Measurements from ENCODE around the gene ST6GALNAC1. TPM values are rescaled to one million over a fixed set of nuclear protein-coding genes. Genes with fewer than 3 reads are reported as not detected.

Gene ST6GALNAC1
- total RNA-seq, 1 donor from 2014 or later = 3.8 TPM

DNA sequence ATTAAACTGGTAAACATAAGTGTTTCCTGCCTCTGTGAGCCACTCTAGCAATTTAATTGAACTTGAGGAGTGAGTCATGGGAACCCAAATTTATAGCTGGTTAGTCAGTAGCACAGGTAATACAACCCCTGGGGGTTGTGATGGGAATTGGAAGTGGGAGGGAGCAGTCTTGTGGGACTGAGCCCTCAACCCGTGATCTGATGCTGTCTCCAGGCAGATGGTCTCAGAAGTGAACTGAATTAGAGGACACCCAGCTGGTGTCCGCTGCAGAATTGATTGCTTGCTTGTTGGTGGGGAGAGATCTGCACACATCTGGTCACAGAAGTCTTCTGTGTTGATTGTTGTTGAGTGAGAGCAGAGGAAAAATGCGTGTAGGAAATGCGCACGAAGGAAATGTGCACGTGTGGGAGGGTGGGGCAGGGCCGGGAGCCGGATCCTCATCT, 50.2 kb downstream of the ST6GALNAC1 start:
- no peak for DNase-seq
- ATAC-seq = no peak
- intact Hi-C loops (cut with micrococcal nuclease) = no loop called here

DNA sequence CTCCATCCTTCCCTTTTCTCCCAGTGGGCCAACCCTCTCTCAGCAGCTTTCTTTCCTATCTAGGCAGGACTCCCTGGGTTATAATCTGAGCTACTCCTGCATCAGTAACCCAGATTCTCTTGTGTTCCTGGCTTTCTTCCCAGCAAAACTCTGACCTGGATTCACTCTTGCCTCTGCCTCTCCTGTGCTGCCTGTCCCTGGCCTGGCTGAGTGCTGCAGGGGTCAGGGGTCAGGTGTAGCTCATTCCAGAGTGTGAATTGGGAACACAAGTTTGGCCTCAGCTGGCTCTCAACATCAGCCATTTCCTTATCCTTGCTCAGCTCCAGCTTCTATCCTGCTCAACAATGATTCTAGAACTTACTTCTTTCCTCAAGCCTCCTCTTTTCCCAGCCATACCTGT, 55.4 kb downstream of the ST6GALNAC1 start:
- ATAC-seq (no peak), DNase-seq (no peak)
- intact Hi-C loops (cut with micrococcal nuclease) = no loop called here

DNA sequence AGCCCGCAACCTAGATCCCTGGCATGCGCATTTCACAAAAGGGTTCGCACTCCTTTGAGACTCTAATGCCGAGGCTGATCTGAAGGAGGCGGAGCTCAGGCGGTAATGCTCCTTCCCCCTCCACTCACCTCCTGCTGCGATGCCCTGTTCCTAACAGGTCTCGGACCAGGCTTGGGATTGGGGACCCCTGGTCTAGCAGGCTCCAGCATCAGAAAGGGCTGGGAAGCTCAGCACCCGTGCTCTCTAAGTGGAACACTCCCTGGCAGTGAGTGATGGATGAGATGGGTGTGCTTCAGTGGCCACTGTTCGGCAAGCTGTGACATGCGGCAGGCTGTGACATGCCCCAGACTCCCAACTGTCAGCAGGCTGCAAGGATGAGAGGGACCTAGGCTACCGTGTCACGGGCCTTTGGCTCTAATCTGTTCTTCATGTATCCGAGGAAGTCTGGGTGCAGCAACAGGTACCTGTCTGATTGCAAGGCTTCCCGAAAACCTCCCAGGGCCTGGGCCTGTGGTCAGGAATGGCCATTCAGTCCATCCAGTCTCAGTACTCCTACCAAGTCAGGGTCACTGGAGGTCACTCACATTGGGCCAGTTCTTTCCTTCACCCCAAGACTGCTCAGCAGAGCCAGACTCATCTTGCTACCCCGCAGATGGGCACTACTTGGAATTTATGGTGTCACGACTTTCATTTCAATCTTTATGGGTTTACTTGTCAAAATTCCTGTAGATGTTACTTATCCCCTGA, 56.6 kb downstream of the ST6GALNAC1 start:
- ATAC-seq (peak; percentile 13), DNase-seq (no peak)
- intact Hi-C loops (cut with micrococcal nuclease) = no loop called here

DNA sequence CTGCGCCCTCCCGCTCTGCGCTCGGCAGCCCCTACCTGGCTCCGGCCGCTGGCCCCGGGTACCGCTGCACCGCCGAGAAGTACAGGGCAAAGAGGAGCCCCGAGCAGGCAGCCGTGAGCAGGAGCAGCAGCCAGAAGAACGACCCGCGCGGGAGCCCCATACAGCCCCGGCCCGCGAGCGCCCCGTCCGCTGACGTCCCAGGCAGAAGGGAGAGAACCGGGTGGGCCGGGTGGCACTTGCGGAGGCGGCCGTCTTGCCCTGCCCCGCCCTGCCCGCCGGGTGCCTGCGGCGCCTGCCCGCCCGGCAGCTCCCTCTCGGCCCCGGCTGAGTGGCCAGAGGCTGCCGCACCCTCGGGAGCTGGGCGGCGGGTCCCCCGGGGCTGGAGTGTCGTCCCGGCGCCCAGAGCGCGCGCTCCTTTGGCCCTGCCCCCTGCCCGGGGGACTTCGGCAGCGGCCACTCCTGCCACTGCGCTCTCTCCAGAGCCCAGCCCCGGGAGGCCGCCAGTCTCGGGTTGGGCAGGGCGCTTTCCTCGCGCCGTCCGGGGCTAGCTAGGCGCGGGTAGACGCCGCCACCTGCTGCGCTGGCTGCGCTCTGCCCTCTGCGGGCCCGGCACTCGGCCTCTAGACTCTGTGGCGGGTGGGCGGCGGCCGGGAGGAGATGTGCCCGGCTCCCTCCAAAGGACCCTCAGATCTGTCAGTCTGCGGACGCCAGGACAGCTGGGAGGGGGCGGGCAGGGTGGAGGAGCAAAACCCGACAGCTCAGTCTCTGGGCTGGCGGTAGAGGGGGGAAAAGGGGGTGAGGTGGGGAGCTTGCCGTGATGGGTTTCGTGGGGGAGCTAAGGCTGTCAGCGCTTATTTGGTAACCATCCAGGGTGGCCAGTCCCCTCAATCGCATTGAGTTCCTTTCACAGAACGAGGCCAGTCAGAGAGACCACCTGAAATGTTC, 57.6 kb downstream of the ST6GALNAC1 start, which contains the start of gene ST6GALNAC2:
Gene ST6GALNAC2, minus strand, starts transcription at position 212 of the 945 bp plus-strand sequence. Its CDS starts 52 bp downstream, at position 160.
- peak; percentile 94 for ATAC-seq
- intact Hi-C loops (cut with micrococcal nuclease) = no loop called here
- DNase-seq = peak; percentile 86

DNA sequence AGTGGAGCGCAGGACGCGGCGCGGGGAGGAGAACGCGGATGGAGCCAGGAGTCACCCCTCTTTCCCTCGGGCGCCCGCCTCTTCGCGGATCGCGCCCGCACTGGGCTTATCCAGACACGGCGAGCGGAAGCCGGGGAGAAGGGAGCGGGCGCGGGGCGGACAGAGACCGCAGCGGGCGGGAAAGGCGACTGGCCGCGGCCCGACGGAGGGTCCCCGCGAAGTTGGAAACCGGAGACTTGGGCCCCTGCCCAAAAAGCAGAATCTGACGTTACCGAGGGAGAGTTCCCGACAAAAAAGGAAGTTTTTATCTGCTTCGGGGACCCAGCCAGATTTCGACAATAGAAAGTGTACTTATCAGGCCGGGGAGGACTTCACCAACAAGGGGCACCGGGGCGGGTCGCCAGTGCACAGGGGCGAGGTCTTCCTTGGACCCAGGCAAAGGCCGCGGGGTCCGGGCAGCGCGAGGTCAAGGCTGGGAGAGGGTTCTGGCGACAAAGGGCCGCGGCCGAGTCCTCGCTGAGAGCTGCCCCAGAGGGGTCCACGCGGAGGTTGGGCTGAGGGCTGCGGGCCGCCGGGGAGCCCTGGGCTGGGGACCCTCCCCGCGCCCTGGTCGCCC, 58.4 kb downstream of the ST6GALNAC1 start:
- DNase-seq = peak; percentile 63
- intact Hi-C loops (cut with micrococcal nuclease) = no loop called here

DNA sequence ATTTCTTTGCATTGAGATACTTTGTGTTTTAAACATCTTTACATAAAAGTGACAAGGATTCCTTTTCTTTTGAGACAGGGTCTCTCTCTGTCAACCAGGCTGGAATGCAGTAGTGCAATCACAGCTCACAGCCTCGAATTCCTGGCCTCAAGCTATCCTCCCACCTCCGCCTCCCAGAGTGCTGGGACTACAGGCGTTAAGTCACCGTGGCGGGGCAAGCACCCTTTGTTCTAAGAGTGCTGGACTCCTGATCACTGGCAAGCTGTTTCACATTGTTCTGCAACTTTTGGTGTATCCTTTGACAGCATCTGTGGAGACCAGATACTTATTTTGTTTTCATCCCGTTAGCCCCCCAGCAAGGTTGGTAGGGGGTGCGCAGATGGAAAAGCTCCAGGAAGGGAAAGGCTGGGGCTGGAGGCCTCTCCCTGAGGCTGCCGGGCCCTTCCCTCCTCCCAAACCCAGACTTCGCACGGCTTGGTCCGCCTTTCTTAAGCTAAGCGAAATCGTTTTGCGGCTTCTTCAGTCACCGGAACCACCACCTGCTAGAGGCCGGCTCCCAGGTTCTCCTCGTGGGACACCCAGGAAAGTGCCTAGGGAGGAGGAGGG, 59.0 kb downstream of the ST6GALNAC1 start:
- DNase-seq (no peak), ATAC-seq (no peak)
- intact Hi-C loops (cut with micrococcal nuclease) = no loop called here

More for the DNA sequence above, 58.4 kb downstream of the ST6GALNAC1 start:
- ATAC-seq = peak; percentile 50

DNA sequence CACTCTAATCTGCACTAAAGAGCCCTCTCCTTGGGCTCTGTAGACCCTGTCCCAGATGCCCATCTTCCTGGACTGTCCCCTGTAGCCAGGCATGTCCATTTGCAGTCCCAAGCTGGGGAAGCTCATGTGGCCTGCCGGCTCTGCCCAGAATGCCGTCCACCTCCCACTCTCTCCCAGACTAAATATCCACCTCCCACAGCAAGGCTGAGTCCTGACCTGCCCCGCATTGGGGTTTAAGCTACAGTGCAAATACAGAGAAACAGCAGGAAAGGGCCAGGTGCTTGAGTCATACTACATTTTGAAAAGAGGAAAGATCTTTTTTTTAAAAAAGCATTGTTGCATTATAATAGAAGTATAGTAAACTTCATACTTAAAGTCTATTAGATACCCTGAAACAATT, 60.9 kb downstream of the ST6GALNAC1 start:
- ATAC-seq = no peak
- intact Hi-C loops (cut with micrococcal nuclease) = no loop called here

DNA sequence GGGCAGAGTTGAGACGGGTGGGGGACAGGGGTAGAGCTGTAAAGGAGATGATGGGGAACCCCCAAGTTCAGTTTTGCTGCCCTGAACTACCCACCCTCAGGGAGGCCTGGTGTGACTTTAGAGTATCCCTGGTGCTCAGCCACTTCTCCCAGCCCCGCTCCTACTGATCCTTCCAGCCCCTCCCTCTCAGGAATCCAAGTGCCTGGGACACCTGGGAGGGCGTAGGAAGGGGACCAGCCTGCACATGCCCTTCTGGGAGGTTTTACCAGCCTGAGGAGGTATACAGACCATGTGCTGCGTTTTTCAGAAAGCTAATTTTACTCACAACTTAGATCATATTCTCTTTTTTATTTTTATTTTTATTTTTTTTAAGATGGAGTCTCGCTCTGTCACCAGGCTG, 62.0 kb downstream of the ST6GALNAC1 start:
- no peak for ATAC-seq
- no peak for DNase-seq
- intact Hi-C loops (cut with micrococcal nuclease) = no loop called here

More for the DNA sequence above, 60.9 kb downstream of the ST6GALNAC1 start:
- DNase-seq = no peak

DNA sequence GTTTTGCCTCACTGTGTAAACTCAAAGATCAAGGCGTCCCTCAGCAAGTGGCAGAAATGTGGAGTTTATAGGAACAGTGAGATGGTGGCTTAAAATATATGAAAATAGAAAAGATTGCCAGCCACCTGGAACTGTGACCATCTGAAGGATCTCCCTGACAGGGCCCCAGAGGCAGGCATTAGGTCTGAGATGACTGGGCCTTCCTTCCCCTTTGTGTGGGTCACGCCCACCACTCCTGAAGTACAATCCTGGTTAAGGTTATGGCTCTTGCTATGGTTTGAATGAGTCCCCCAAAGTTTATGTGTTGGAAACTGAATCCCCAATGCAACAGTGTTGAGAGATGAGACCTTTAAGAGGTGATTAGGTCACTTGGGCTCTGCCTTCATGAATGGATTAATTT, 64.3 kb downstream of the ST6GALNAC1 start:
- intact Hi-C loops (cut with micrococcal nuclease) = no loop called here
- ATAC-seq (no peak), DNase-seq (no peak)

DNA sequence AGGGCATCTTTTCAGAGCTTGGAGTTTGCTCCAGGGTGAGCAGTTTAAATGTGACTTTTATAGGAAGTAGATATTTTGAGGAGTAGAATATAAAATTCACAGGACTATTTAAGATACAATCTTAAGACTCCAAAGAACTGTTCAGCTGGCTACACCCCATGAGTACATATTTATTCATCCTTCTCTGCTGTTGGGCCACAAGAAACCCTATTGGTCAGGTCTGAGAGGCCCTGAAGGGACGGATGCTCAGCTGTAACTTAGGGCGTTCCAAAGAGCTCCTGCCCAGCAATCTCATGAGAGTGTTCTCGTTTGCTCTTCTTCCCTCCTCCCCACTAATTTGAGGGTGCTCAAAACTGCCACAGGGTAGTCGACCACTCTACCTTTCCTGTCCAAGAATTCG, 65.2 kb downstream of the ST6GALNAC1 start:
- DNase-seq = no peak
- ATAC-seq = no peak
- intact Hi-C loops (cut with micrococcal nuclease) = no loop called here

DNA sequence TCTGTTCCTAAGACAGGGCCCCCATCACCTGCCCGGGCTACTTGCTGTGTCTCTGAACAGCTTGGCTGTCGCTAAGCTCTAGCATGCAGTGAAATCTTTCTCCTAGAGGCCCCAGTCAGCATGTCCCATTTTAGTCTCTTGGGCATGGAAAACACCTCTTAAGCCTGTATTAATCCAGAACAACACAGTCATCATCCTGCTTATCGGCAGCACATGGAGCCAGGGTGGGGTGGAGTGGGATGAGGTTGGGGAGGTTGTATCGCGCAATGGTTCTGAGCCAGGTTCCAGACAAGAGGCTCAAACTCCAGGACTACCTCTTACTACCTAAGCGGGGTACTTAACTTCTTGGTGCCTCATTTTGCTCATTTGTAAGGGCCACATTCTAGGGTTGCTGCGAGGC, 65.7 kb downstream of the ST6GALNAC1 start:
- intact Hi-C loops (cut with micrococcal nuclease) = no loop called here
- ATAC-seq (no peak), DNase-seq (no peak)

DNA sequence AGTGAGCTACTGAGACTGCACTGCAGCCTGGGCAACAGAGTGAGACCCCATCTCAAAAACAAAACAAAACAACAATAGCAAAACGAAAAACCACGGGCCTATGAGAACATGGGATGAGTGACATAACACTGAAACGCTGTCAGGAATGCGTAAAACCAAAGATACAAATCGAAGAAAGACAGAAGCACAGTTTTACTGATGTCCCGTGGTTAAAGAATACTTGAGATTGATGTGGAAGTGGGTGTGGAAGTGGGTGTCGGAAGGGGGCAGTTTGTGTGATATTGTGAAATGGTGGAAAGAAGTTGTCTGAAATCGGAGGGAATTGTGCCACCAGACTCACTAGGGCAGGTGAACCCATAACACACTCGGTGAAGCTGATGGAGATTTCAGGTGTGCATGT, 67.4 kb downstream of the ST6GALNAC1 start:
- no peak for DNase-seq
- no peak for ATAC-seq
- intact Hi-C loops (cut with micrococcal nuclease) = no loop called here

DNA sequence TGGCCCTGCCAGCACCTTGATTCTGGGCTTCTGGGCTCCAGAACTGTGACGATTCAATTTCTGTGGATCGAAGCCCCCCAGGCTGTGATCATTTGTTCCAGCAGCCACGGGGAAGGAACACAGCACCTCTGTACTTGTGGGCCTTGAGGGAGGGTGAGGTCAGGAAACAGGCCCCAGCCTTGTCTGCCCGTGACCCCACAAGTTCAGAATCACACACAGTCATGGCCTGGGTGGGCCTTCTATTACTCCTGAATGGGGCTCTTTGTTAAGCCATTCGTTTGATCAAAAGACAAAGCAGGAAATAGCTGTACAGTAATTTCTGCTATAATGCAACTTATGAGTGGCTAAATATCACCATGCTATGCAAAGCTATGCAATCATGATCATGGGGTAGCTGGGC, 68.0 kb downstream of the ST6GALNAC1 start:
- intact Hi-C loops (cut with micrococcal nuclease) = no loop called here
- ATAC-seq (peak; percentile 43), DNase-seq (no peak)

Other genes with a start within 250 kb of the ST6GALNAC1 start
- gene UBE2O, start 190.6 kb downstream of the ST6GALNAC1 start, total RNA-seq = 39.0 TPM
- gene AANAT, start 176.2 kb downstream of the ST6GALNAC1 start, total RNA-seq = not detected
- 17.7 TPM for gene RHBDF2, start 142.3 kb downstream of the ST6GALNAC1 start, total RNA-seq
- gene CYGB, start 106.0 kb downstream of the ST6GALNAC1 start, total RNA-seq = 28.0 TPM
- gene PRCD, start 103.7 kb downstream of the ST6GALNAC1 start, total RNA-seq = 4.3 TPM
- 5.1 TPM for gene ST6GALNAC2, start 57.9 kb downstream of the ST6GALNAC1 start, total RNA-seq
- gene MXRA7, start 67.2 kb upstream of the ST6GALNAC1 start, total RNA-seq = 364 TPM
- gene JMJD6, start 82.8 kb upstream of the ST6GALNAC1 start, total RNA-seq = 68.6 TPM
- gene METTL23, start 83.1 kb upstream of the ST6GALNAC1 start, total RNA-seq = 21.0 TPM
- gene SRSF2, start 93.6 kb upstream of the ST6GALNAC1 start, total RNA-seq = 78.0 TPM
- gene MFSD11, start 94.4 kb upstream of the ST6GALNAC1 start, total RNA-seq = 21.3 TPM
- gene MGAT5B, start 224.6 kb upstream of the ST6GALNAC1 start, total RNA-seq = not detected

Measured in left ventricle myocardium superior (tissue), 1 donor.